OCI-LY3 (cell line): ENCODE measurements around the gene RSL1D1.

Source experiments
- EZH2phosphoT487 ChIP-seq: fragments of 200-600 bp; shearing (Covaris generic); IDR thresholded peaks from 2 replicates; pipeline ENCODE4 v1.6.1; 2018; ENCODE audit warnings: antibody characterized with exemption, mixed run types, low read depth
- TF ChIP-seq, protein P1 (sequence below): fragments of 200-600, 300-600 bp; sonication (generic); IDR thresholded peaks from 2 replicates; pipeline ENCODE4 v1.5.1; 2014; ENCODE audit warnings: antibody characterized with exemption, low read length, low read depth

DNA sequence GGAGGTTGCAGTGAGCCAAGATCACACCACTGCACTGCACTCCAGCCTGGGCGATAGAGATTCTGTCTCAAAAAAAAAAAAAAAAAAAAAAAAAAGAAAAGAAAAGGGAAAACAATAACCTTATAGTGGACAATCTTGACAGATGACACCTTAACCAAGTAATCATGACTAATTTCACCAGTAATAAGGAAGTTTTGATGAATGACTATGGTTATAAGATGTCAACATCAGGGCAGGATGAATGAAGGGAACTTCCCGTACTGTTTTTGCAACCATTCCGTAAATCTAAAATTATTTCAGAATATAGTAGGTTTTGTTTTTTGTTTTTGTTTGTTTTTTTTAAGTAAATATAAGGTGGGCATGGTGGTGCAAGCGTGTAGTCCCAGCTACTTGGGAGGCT is 41.4 kb upstream of the RSL1D1 start:
- TF ChIP-seq, protein P1, sequence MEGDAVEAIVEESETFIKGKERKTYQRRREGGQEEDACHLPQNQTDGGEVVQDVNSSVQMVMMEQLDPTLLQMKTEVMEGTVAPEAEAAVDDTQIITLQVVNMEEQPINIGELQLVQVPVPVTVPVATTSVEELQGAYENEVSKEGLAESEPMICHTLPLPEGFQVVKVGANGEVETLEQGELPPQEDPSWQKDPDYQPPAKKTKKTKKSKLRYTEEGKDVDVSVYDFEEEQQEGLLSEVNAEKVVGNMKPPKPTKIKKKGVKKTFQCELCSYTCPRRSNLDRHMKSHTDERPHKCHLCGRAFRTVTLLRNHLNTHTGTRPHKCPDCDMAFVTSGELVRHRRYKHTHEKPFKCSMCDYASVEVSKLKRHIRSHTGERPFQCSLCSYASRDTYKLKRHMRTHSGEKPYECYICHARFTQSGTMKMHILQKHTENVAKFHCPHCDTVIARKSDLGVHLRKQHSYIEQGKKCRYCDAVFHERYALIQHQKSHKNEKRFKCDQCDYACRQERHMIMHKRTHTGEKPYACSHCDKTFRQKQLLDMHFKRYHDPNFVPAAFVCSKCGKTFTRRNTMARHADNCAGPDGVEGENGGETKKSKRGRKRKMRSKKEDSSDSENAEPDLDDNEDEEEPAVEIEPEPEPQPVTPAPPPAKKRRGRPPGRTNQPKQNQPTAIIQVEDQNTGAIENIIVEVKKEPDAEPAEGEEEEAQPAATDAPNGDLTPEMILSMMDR: no peak
- TF ChIP-seq EZH2phosphoT487: no peak
